Measurements from ENCODE around the gene CKS2.

DNA sequence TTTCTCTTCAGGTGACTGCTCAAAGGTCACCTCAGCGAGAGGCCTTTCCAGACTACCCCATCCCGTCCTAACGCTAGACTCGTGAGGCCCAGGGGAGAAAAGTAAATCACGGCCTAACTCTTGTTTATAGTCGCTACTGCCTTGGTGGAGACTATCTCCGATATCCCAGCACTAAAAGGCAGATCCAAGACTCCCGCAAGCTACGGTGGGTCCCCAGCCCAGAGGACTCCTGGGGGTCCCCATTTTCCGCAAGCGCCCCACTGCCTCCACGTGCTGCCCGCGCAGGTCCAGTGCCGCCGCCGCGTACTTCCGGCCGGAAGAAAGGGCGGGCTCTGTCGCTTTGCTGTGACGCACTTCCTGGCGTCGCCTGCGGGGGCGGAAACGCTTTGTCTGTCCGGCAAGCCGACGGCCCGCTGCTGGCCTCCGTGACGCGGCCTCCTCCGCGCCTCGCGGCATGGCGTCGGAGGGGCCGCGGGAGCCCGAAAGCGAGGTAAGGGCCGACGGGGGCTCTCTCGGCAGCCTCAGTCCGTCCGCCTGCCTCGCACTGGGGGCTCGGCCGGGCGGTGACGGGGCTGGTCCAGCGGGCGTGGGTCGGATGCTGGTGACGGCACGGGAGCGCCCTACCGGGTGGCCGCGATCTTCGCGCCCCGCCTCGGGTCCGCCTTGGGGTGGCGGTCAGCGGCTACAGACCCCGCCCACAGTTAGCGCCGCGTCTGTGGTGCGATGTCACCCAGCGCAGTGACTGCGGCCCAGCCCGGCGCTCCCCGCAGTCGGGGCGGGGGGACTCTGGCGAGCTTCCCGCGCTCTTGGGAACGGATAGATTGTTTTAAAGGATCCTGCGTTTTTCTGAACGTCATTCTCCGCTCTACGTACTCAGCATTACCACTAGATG, 7.4 kb downstream of the CKS2 start, which contains the start of gene SECISBP2:
- TF ChIP-seq, protein P1, sequence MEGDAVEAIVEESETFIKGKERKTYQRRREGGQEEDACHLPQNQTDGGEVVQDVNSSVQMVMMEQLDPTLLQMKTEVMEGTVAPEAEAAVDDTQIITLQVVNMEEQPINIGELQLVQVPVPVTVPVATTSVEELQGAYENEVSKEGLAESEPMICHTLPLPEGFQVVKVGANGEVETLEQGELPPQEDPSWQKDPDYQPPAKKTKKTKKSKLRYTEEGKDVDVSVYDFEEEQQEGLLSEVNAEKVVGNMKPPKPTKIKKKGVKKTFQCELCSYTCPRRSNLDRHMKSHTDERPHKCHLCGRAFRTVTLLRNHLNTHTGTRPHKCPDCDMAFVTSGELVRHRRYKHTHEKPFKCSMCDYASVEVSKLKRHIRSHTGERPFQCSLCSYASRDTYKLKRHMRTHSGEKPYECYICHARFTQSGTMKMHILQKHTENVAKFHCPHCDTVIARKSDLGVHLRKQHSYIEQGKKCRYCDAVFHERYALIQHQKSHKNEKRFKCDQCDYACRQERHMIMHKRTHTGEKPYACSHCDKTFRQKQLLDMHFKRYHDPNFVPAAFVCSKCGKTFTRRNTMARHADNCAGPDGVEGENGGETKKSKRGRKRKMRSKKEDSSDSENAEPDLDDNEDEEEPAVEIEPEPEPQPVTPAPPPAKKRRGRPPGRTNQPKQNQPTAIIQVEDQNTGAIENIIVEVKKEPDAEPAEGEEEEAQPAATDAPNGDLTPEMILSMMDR (IDR thresholded peaks at IDR 0.05 in 4 of 5, conservative IDR thresholded peaks at IDR 0.05 in 1 of 5) = peak; percentile 62 to 73 (median 66)
- TF ChIP-seq POLR2A (IDR thresholded peaks at IDR 0.05) = peak; percentile 96 to 97
